HuH-7.5 (cell line): ENCODE measurements around the gene ALDOA.
"Not testable (repeated sequence)": the region's sequence is repeated elsewhere in the genome, so short reads cannot be mapped to it uniquely, and the experiment has no call there.

ENCODE experiments used
- DNase-seq: peaks from one replicate; pipeline ENCODE4 v3.0.0; 2011; ENCODE audit warnings: low spot score

ALDOA gene

GRCh38 chr16:30090610-30091331 lies 25.2 kb downstream of the ALDOA start:
- no peak for DNase-seq

DNA sequence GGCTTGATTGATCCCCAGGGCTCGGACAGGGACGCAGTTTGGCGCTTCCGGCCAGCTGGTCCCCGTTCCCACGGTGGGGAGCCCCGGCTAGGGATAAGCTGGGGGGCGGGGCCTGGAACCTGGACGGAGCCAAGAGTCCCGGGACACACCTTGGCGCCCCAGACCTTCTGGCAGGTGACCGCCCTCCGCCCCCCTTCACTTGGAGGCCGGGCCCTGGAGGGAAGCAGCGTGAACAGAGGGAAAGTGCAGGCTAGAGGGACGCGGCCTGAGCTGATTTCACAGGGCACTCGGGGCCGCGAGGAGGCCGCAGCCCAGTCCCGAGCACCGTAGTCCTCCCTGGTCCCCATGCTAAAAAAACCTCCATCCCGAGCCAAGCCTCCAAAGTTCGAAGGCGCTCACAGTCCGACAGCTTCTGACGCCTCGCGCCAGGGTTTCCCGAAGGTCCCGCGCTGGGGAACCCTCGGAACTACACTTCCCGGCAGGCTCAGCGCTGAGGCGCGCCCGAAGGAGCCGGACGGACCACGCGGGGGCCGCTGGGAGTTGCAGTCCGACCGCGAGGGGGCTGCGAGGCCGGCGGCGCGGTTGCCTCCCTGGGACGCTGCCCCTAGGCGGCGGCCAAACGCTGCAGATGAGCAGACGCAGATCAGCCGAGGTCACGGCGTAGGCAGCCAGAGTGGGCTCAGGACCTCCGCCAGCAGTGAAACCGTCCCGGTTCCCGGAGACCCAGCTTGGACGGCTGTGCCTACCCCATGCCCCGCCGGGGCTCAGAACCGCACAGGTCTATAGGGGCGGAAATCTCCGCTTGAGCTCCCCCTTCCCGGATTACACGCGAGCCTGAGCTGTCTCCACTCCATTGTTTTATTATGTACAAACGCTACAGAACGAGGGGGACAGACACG lies 26.2 kb downstream of the ALDOA start, which contains the start of gene TBX6:
TSS of gene TBX6 (minus strand) at position 451 of the 899 bp plus-strand sequence. CDS start 731 bp downstream, outside the sequence.
- DNase-seq, result peak; percentile 93

GRCh38 chr16:30092373-30093010 lies 26.9 kb downstream of the ALDOA start:
- peak; percentile 96 for DNase-seq

GRCh38 chr16:30094541-30095165 lies 29.1 kb downstream of the ALDOA start:
- no peak for DNase-seq

GRCh38 chr16:30095166-30096078 lies 29.9 kb downstream of the ALDOA start:
- no peak for DNase-seq

- DNase-seq, result peak; percentile 94
Observed at GRCh38 chr16:30096105-30096861, 30.7 kb downstream of the ALDOA start, which contains the start of gene YPEL3. TSS of gene YPEL3 (minus strand) at chr16:30096213. CDS start at chr16:30095482, 731 bp downstream.

DNA sequence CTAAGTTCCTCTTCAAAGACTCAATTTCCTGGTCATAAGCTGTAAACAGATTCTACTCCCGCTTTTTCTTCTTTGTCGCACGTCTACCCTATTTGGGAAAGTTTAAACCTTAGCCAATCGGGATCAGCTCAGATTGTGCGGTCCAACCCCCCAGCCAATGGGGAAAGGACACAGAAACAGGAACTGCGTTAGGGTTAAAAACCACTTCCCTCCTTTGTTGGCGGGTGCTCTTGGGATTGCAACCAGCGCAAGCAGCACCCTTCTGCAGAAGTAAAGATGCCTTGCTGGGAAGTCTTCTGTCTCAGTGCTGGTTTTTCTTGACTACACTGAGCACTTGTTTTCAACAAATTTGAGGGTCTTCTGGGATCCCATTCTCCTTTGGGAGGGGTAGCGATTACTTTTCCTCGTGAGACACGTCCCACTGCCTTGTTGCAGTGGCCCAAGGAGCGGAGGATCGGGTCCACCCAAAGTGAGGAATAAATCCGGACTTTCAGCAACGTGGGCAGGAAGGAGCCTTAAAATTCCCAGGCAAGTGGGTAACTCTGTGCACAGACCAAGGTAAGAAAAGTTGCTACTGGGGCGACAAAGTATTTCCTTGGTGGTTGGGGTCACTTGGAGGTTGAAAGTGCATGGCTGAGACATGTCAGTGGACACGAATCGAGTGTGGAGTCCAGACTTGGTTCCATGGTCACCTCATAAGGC lies 31.5 kb downstream of the ALDOA start:
- no peak for DNase-seq

DNA sequence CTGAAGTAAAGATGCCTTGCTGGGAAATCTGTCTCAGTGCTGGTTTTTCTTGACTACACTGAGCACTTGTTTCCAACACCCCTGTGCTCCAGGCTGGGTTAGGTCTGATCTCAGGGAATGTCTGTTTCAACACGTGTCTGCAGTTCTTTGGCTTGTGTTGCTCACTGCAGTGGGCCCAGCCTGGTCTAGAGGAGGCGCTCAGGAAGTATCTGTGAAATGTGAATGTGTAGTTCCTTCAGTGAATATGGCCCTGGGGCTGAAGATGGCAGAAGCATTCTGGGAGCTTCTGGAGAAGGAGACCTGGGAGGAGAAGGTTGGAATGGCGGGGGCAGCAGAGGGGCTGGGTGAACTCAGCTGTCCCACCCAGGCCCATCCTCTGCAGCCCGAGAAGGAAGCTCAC lies 38.5 kb downstream of the ALDOA start:
- DNase-seq, result no peak

DNA sequence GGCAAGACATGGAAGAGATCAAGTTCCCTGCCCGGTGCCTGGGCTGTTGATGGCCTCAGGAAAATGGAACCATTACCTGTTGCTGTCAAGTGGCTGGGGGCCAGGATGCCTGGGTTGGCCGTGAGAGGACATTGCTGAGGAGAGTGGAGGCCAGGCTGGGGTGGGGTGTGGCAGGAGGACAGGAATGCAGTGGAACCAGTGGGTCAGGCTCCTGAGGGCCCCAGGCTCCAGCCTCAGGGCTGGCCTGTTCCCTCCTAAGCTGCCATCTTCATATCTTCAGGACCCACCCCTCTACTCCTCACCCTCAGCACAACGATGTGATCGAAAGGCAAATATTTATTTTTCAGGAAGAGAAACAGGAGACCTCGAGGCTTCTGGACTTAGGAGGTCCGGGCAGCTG lies 38.9 kb downstream of the ALDOA start:
- DNase-seq, result no peak

- no peak for DNase-seq
Observed at GRCh38 chr16:30108059-30108850, 42.7 kb downstream of the ALDOA start.

DNA sequence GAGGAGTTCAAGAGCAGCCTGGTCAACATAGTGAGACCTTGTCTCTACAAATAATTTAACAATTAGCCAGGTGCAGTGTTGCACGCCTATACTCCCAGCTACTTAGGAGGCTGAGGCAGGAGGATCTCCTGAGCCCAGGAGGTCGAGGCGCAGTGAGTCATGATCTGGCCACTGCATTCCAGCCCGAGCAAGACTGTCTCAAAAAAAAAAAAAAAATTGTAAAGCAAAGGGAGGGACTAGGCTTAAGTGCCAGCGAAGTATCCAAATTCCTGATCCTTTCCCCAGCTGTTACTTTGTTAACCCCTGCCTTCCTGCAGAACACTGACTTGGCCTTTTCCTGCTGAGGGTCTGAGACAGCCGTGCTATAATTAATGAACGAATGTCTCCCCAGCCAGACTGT lies 45.1 kb downstream of the ALDOA start:
- no peak for DNase-seq

- peak; percentile 79 for DNase-seq
Observed at GRCh38 chr16:30112197-30113030, 46.9 kb downstream of the ALDOA start.

- DNase-seq, result no peak
Observed at GRCh38 chr16:30113031-30113710, 47.6 kb downstream of the ALDOA start, which contains the start of gene GDPD3. TSS of gene GDPD3 (minus strand) at chr16:30113537. CDS start at chr16:30113478, 59 bp downstream.

DNA sequence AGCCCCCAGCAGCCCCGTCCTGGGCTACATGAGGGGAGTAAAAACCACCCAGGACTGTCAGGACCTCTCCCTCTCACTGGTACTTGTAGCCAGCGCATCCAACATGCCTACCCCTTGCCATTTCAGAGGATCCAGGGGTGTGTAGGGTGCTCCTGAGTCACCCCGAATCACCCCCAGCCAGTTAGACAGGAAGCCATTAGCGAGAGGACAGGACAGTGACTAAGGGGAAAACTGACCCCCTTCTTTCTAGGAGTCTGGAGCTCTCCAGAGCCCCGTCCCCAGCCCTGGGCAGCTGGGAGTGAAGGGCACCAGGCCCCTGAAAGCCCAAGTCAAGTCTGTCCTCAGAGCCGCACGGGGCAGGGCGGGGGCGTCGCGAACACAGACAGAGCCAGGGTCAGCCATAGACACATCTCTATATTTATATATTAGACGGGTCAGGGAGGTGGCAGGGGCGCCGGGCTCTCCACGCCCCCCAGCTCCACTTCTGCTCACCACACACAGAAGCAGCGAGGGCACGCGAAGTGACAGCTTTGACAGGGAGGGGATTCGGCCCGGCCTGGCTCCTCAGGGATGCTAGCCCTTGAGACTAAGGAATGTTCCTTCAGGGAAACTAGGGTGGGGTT lies 48.3 kb downstream of the ALDOA start:
- DNase-seq, result no peak

- DNase-seq, result no peak
Observed at GRCh38 chr16:30114411-30114810, 48.9 kb downstream of the ALDOA start.

DNA sequence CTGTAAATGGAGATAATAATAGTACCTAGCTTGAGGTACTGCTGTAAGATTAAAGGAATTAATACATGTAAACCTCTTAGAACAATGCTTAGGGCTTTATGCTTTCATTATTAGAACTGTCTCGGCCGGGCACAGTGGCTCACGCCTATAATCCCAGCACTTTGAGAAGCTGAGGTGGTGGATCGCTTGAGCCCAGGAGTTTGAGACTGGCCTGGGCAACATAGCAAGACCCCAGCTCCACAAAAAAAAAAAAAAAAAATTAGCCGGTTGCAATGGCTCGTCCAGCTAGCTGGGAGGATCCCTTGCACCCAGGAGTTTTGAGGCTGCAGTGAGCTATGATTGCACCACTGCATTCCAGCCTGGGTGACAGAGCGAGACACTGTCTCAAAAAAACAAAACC lies 49.3 kb downstream of the ALDOA start:
- DNase-seq, result not testable (repeated sequence)

GRCh38 chr16:30115238-30115637 lies 49.7 kb downstream of the ALDOA start:
- DNase-seq, result no peak
